GM12872 (cell line): ENCODE data around the gene B9D2.

Experiments used
- CTCF ChIP-seq: IDR thresholded peaks from 3 replicates; pipeline ENCODE4 v1.5.1; 2011; ENCODE audit warnings: low read depth, mild to moderate bottlenecking, low read length, moderate library complexity; ENCODE audit not compliant: insufficient read depth

B9D2 gene

GRCh38 chr19:41324231-41324702, 39.7 kb downstream of the B9D2 start:
- no peak for TF ChIP-seq CTCF

GRCh38 chr19:41323430-41324125, 40.4 kb downstream of the B9D2 start:
- TF ChIP-seq CTCF: no peak

- no peak for TF ChIP-seq CTCF
Observed at GRCh38 chr19:41323023-41323422, 40.9 kb downstream of the B9D2 start.

GRCh38 chr19:41322451-41322850, 41.5 kb downstream of the B9D2 start:
- no peak for TF ChIP-seq CTCF

- peak; percentile 72 for TF ChIP-seq CTCF
Observed at GRCh38 chr19:41321600-41322270, 42.2 kb downstream of the B9D2 start.

GRCh38 chr19:41321204-41321599, 42.7 kb downstream of the B9D2 start:
- no peak for TF ChIP-seq CTCF

- no peak for TF ChIP-seq CTCF
Observed at GRCh38 chr19:41320568-41320967, 43.4 kb downstream of the B9D2 start.
